ENCODE data around the gene UBL3. TPM values are rescaled to one million over a fixed set of nuclear protein-coding genes. Genes with fewer than 3 reads are reported as not detected.
A peak's percentile ranks its signal among the peaks of the same experiment; 100 is the strongest.

UBL3 gene
- total RNA-seq, 1 donor from 2014 or later, result 37.7 TPM

DNA sequence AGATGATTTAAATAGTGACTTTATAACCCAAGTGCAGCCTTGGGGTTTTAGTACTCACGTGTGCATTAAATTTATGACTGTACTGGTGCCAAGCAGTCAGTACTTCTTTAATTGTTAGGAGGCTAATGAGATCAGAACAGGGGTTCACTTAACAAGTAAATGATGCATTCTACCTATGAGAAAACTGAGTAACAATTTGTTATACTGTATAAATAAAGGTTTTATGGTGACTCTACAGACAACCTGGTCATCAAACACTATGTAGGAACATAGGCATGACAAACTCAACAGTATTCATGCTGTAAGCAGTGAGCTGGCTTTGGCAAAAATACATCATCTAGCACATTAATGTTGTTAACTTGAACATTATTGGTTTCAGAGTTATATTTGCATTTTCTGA, 75.6 kb downstream of the UBL3 start:
- no peaks in the 10 kb centered on the region for H3K27me3 Mint-ChIP-seq
- no peak overlapping the region for H3K4me3 Mint-ChIP-seq
- peaks cover 8% of the 10 kb centered on the region for H3K36me3 Mint-ChIP-seq
- peaks cover 4% of the 10 kb centered on the region for H3K4me1 Mint-ChIP-seq (ENCODE audit: unreplicated experiment)
- H3K27ac Mint-ChIP-seq, result no peak overlapping the region
- no peak for DNase-seq (ENCODE audit: extremely low spot score, unreplicated experiment)
- no peaks in the 10 kb centered on the region for H3K9me3 Mint-ChIP-seq
- no peak for TF ChIP-seq CTCF (conservative IDR thresholded peaks at IDR 0.05)

GRCh38 chr13:29771247-29771646, 79.2 kb downstream of the UBL3 start:
- no peak for DNase-seq (ENCODE audit: extremely low spot score, unreplicated experiment)
- TF ChIP-seq CTCF (conservative IDR thresholded peaks at IDR 0.05), result peak; percentile 75
- H3K27ac Mint-ChIP-seq, result no peak overlapping the region
- peaks cover 14% of the 10 kb centered on the region for H3K36me3 Mint-ChIP-seq
- no peaks in the 10 kb centered on the region for H3K9me3 Mint-ChIP-seq
- no peaks in the 10 kb centered on the region for H3K27me3 Mint-ChIP-seq
- H3K4me3 Mint-ChIP-seq, result no peak overlapping the region
- peaks cover 4% of the 10 kb centered on the region for H3K4me1 Mint-ChIP-seq (ENCODE audit: unreplicated experiment)

GRCh38 chr13:29767006-29767405, 83.4 kb downstream of the UBL3 start:
- peaks cover 8% of the 10 kb centered on the region for H3K36me3 Mint-ChIP-seq
- H3K27me3 Mint-ChIP-seq, result no peaks in the 10 kb centered on the region
- no peak for DNase-seq (ENCODE audit: extremely low spot score, unreplicated experiment)
- H3K9me3 Mint-ChIP-seq, result no peaks in the 10 kb centered on the region
- TF ChIP-seq CTCF (conservative IDR thresholded peaks at IDR 0.05), result no peak
- H3K27ac Mint-ChIP-seq, result no peak overlapping the region
- H3K4me1 Mint-ChIP-seq (ENCODE audit: unreplicated experiment), result no peaks in the 10 kb centered on the region
- H3K4me3 Mint-ChIP-seq, result no peak overlapping the region

DNA sequence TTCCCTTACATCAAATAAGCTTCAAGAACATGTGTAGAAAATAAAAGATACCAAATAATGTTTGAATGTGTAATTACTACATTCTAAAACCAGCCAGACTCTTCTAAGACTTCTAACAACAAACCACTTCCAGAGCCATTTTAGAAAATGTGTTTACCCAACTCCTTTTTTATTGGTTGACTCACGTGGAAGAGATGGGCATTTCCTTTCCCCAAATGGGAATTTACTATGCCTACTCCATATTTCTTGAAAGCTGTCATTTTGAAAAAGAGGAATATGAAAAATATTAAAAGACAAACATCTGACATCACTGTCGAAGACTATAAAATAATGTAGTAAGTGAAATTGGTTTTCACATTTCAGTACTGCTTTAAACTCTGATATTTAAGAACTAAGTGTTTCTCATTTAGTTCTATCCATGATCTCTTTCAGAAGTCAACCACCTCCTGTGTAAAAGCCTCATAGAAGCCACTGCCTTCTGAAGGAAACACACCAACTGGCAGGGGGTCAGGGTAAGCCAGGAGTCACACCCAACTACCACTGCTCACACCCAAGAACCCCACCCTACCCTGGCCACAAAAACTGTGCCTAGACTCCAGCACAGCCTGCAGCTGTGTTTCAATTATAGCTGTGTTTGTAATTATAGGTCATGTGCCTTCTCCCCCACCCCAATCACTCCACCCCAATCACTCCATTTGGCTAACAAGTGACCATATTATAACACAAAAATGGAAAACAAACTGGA, 86.8 kb downstream of the UBL3 start:
- H3K4me3 Mint-ChIP-seq, result no peak overlapping the region
- peaks cover 23% of the 10 kb centered on the region for H3K36me3 Mint-ChIP-seq
- H3K27me3 Mint-ChIP-seq, result no peaks in the 10 kb centered on the region
- H3K9me3 Mint-ChIP-seq, result no peaks in the 10 kb centered on the region
- no peak for DNase-seq (ENCODE audit: extremely low spot score, unreplicated experiment)
- no peak overlapping the region for H3K27ac Mint-ChIP-seq
- no peaks in the 10 kb centered on the region for H3K4me1 Mint-ChIP-seq (ENCODE audit: unreplicated experiment)
- no peak for TF ChIP-seq CTCF (conservative IDR thresholded peaks at IDR 0.05)

GRCh38 chr13:29761815-29762214, 88.6 kb downstream of the UBL3 start:
- DNase-seq (ENCODE audit: extremely low spot score, unreplicated experiment), result no peak

More at GRCh38 chr13:29761815-29762214, 88.6 kb downstream of the UBL3 start:
- Mint-ChIP-seq H3K9me3 (no peaks in the 10 kb centered on the region), H3K27me3 (no peaks in the 10 kb centered on the region), H3K4me1 (ENCODE audit: unreplicated experiment) (no peaks in the 10 kb centered on the region), H3K27ac (no peak overlapping the region), H3K4me3 (no peak overlapping the region), H3K36me3 (peaks cover 20% of the 10 kb centered on the region)
- no peak for TF ChIP-seq CTCF (conservative IDR thresholded peaks at IDR 0.05)
